RWPE2 (cell line): Measurements from ENCODE around the gene ISYNA1.

Source experiments
- ATAC-seq: fragments of 200-7000 bp; cut with Tn5 transposase; 3 replicates; pipeline ENCODE4 v1.9.1; 2021; ENCODE audit warnings: low read depth
- DNase-seq: peaks from one replicate; pipeline ENCODE4 v3.0.0-alpha.2; 2020; ENCODE audit warnings: low spot score
- H3K27ac ChIP-seq: fragments of 450-650 bp; 2 replicates; pipeline ENCODE4 v1.5.1; 2017; ENCODE audit warnings: mild to moderate bottlenecking; ENCODE audit not compliant: poor library complexity, severe bottlenecking
- H3K27me3 ChIP-seq: fragments of 250-450 bp; sonication (Bioruptor Pico); 2 replicates; pipeline ENCODE4 v1.5.1; 2021; ENCODE audit warnings: mild to moderate bottlenecking, moderate library complexity; ENCODE audit not compliant: insufficient read depth, poor library complexity, severe bottlenecking
- H3K36me3 ChIP-seq: fragments of 250-450 bp; sonication (Bioruptor Pico); 2 replicates; pipeline ENCODE4 v1.5.1; 2020; ENCODE audit warnings: low read depth, mild to moderate bottlenecking, moderate library complexity
- H3K4me1 ChIP-seq: fragments of 250-450 bp; sonication (Bioruptor Pico); 2 replicates; pipeline ENCODE4 v1.5.1; 2021; ENCODE audit warnings: mild to moderate bottlenecking, moderate library complexity; ENCODE audit not compliant: insufficient read depth, poor library complexity, severe bottlenecking
- H3K4me3 ChIP-seq: fragments of 250-450 bp; sonication (Bioruptor Pico); 2 replicates; pipeline ENCODE4 v1.5.1; 2021; ENCODE audit warnings: mild to moderate bottlenecking, moderate library complexity; ENCODE audit not compliant: severe bottlenecking
- H3K9me3 ChIP-seq: fragments of 250-450 bp; sonication (Bioruptor Pico); 2 replicates; pipeline ENCODE4 v1.5.1; 2021; ENCODE audit warnings: mild to moderate bottlenecking, moderate library complexity; ENCODE audit not compliant: severe bottlenecking
- CTCF ChIP-seq: fragments of 450-650 bp; IDR thresholded peaks from one replicate; pipeline ENCODE4 v1.5.1; 2017; ENCODE audit warnings: mild to moderate bottlenecking, moderate library complexity; ENCODE audit not compliant: poor library complexity, severe bottlenecking

The ISYNA1 gene

GRCh38 chr19:18385675-18386542 lies 52.0 kb downstream of the ISYNA1 start, which contains the start of gene GDF15:
TSS of gene GDF15 (plus strand) at chr19:18386158. CDS start at chr19:18386190, 32 bp downstream.
- ATAC-seq, result peak; percentile 66; the same call in 2 of the 3 replicates
- Histone ChIP-seq H3K27me3 (no peaks in the 10 kb centered on the region), H3K9me3 (no peaks in the 10 kb centered on the region), H3K4me1 (peaks cover 14% of the 10 kb centered on the region), H3K4me3 (peak within 1 kb of the TSS; percentile 49), H3K27ac (no peak within 1 kb of the TSS), H3K36me3 (peaks cover 19% of the 10 kb centered on the region)
- peak; percentile 59 for TF ChIP-seq CTCF
- no peak for DNase-seq

- Histone ChIP-seq H3K9me3 (no peaks in the 10 kb centered on the region), H3K4me3 (no peak overlapping the region), H3K36me3 (peaks cover 19% of the 10 kb centered on the region), H3K27me3 (no peaks in the 10 kb centered on the region), H3K27ac (no peak overlapping the region), H3K4me1 (peaks cover 14% of the 10 kb centered on the region)
- no peak for DNase-seq
- no peak for TF ChIP-seq CTCF
- ATAC-seq, result no peak
Observed at GRCh38 chr19:18385359-18385674, 52.6 kb downstream of the ISYNA1 start.

- H3K27me3 ChIP-seq, result no peaks in the 10 kb centered on the region
- no peak overlapping the region for H3K27ac ChIP-seq
- peaks cover 19% of the 10 kb centered on the region for H3K36me3 ChIP-seq
- DNase-seq, result no peak
- no peak for TF ChIP-seq CTCF
- H3K4me1 ChIP-seq, result peaks cover 14% of the 10 kb centered on the region
- no peak for ATAC-seq
- no peaks in the 10 kb centered on the region for H3K9me3 ChIP-seq
- no peak overlapping the region for H3K4me3 ChIP-seq
Observed at GRCh38 chr19:18384775-18385174, 53.2 kb downstream of the ISYNA1 start.
